Keratinocyte (primary cell): ENCODE results near the gene REX1BD. TPM values are rescaled to one million over a fixed set of nuclear protein-coding genes. Genes with fewer than 3 reads are reported as not detected.
"Not testable (repeated sequence)": the region's sequence is repeated elsewhere in the genome, so short reads cannot be mapped to it uniquely, and the experiment has no call there.

Experiments
- DNase-seq: peaks from one replicate; pipeline ENCODE4 v3.0.0-alpha.2; 2011; ENCODE audit warnings: low read depth, missing footprints, low spot score
- FAIRE-seq: peaks from 2 replicates; lab custom pipeline; 2011; peaks lifted over from hg19 to GRCh38; lab: Jason Lieb, UNC
- H2AFZ ChIP-seq: 2 replicates; pipeline ENCODE4 v1.6.0; 2012; ENCODE audit warnings: low read length, control low read depth, inconsistent platforms; ENCODE audit not compliant: control insufficient read depth
- H3K27ac ChIP-seq: 2 replicates; pipeline ENCODE4 v1.5.1; 2011; ENCODE audit warnings: low read length; ENCODE audit not compliant: control insufficient read depth, insufficient read depth
- H3K27me3 ChIP-seq: 3 replicates; pipeline ENCODE4 v1.6.0; 2011; ENCODE audit warnings: low read length; ENCODE audit not compliant: control insufficient read depth, insufficient read depth; ENCODE audit errors: extremely low read depth
- H3K36me3 ChIP-seq, 2 experiments: 2 replicates in 1 of 2; 3 replicates in 1 of 2; pipeline ENCODE4 v1.5.1; 2011; ENCODE audit warnings: low read length in 2 of 2, mild to moderate bottlenecking in 1 of 2; ENCODE audit not compliant: control insufficient read depth in 2 of 2, insufficient read depth in 2 of 2; ENCODE audit errors: extremely low read depth in 1 of 2
- H3K4me1 ChIP-seq: 3 replicates; pipeline ENCODE4 v1.5.1; 2011; ENCODE audit warnings: low read length; ENCODE audit not compliant: control insufficient read depth, insufficient read depth; ENCODE audit errors: extremely low read depth
- H3K4me2 ChIP-seq: 3 replicates; pipeline ENCODE4 v1.6.0; 2011; ENCODE audit warnings: low read depth, low read length; ENCODE audit not compliant: control insufficient read depth, insufficient read depth; ENCODE audit errors: extremely low read depth
- H3K4me3 ChIP-seq, 3 experiments: fragments of 200-600 bp in 1 of 3; sonication (generic) in 1 of 3; 2 replicates in 2 of 3; 3 replicates in 1 of 3; pipeline ENCODE4 v1.5.1; 2011 to 2016; ENCODE audit warnings: low read length in 3 of 3, mild to moderate bottlenecking in 3 of 3, control low read depth in 2 of 3, inconsistent platforms in 1 of 3, low read depth in 1 of 3, mixed read lengths in 1 of 3, mixed run types in 1 of 3, moderate library complexity in 1 of 3; ENCODE audit not compliant: control insufficient read depth in 2 of 3, insufficient read depth in 2 of 3; ENCODE audit errors: extremely low read depth in 1 of 3
- H3K79me2 ChIP-seq: 2 replicates; pipeline ENCODE4 v1.6.0; 2012; ENCODE audit warnings: low read length; ENCODE audit not compliant: control insufficient read depth, insufficient read depth
- H3K9ac ChIP-seq: 3 replicates; pipeline ENCODE4 v1.6.0; 2011; ENCODE audit warnings: low read length; ENCODE audit not compliant: control insufficient read depth, insufficient read depth; ENCODE audit errors: extremely low read depth
- H3K9me1 ChIP-seq: 3 replicates; pipeline ENCODE4 v1.6.0; 2011; ENCODE audit warnings: low read length; ENCODE audit not compliant: control insufficient read depth, insufficient read depth; ENCODE audit errors: extremely low read depth
- H3K9me3 ChIP-seq: 2 replicates; pipeline ENCODE4 v1.5.1; 2012; ENCODE audit warnings: low read depth, low read length; ENCODE audit not compliant: control insufficient read depth
- H4K20me1 ChIP-seq: 3 replicates; pipeline ENCODE4 v1.6.0; 2011; ENCODE audit warnings: low read length; ENCODE audit not compliant: control insufficient read depth, insufficient read depth; ENCODE audit errors: extremely low read depth
- EZH2 ChIP-seq: IDR thresholded peaks from one replicate; pipeline ENCODE4 v1.6.1; 2012; ENCODE audit warnings: inconsistent platforms, mild to moderate bottlenecking, low read length, moderate library complexity
- dilution Hi-C: fragments of 300-500 bp; cut with MboI; formaldehyde crosslinking; loops from one replicate; pipeline ENCODE4 v1.7.0; 2020; ENCODE audit warnings: low sequenced_read_pairs; ENCODE audit not compliant: extremely low pct_ligation_motif_present
- polyA plus RNA-seq, 5 experiments: library from polyadenylated mRNA; depleted of rRNA in 3 of 5; stranded (reverse) in 3 of 5; stranded (forward) in 1 of 5; unstranded in 1 of 5; fragments of >200 nt; gene quantifications; 1 replicate in 1 of 5; 2 replicates in 3 of 5; 3 replicates in 1 of 5; pipeline versions ENCODE4 v1.2.1 to v1.2.3, GENCODE V29; 2011 to 2012; ENCODE audit warnings: missing spikeins in 2 of 5, low read depth in 1 of 5, low replicate concordance in 1 of 5
- TF ChIP-seq, protein P1 (sequence below), 3 experiments: IDR thresholded peaks in 1 of 3; conservative IDR thresholded peaks in 1 of 3; optimal IDR thresholded peaks in 1 of 3; 2 replicates in 2 of 3; 3 replicates in 1 of 3; pipeline versions ENCODE3 to v1.5.1; 2011; ENCODE audit warnings: low read length in 3 of 3, mild to moderate bottlenecking in 3 of 3, moderate library complexity in 2 of 3, control low read depth in 1 of 3, inconsistent platforms in 1 of 3; ENCODE audit not compliant: insufficient read depth in 2 of 3; ENCODE audit errors: extremely low read depth in 1 of 3

The REX1BD gene
- polyA plus RNA-seq, 1 donor (not counting 4 experiments of a cell fraction or from before 2014, with no cell fraction given): 31.9 TPM

DNA sequence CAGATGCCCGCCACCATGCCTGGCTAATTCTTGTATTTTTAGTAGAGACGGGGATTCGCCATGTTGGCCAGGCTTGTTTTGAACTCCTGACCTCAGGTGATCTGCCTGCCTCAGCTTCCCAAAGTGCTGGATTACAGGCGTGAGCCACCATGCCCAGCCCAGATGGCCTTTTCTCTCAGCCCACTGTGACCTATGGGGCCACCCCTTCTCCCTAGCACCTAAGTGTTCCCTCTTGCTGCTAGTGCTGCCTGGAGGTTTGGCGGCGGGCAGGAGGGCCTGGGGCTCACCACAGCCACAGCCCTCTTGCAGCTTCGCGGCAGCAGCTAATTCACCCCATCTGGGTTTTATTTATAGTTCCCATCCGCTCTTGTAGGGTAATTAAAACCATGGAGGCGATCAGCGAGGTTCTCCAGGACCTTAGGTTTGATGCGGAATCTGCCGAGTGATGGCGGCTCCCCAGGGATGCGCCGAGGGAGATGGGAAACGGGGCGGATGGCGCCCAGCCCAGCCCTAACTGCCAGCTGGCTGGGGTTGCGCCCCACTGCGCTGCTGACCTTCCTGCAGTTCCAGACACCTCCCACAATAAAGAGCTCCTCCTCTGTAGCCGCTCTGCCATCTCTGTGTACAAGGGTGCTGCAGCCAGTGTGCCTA lies 3.3 kb downstream of the REX1BD start:
- Histone ChIP-seq H3K9me3 (no peaks in the 10 kb centered on the region), H3K27me3 (no peaks in the 10 kb centered on the region), H3K9me1 (no peaks in the 10 kb centered on the region), H3K27ac (no peak overlapping the region), H3K9ac (no peak overlapping the region), H2AFZ (no peak overlapping the region), H3K4me3 (no peak overlapping the region), H3K79me2 (peaks cover 9% of the 10 kb centered on the region), H3K36me3 (peaks cover 5 to 8% of the 10 kb centered on the region in 2 experiments), H3K4me2 (no peak overlapping the region), H3K4me1 (peaks cover 13% of the 10 kb centered on the region), H4K20me1 (no peaks in the 10 kb centered on the region)
- TF ChIP-seq, protein P1, sequence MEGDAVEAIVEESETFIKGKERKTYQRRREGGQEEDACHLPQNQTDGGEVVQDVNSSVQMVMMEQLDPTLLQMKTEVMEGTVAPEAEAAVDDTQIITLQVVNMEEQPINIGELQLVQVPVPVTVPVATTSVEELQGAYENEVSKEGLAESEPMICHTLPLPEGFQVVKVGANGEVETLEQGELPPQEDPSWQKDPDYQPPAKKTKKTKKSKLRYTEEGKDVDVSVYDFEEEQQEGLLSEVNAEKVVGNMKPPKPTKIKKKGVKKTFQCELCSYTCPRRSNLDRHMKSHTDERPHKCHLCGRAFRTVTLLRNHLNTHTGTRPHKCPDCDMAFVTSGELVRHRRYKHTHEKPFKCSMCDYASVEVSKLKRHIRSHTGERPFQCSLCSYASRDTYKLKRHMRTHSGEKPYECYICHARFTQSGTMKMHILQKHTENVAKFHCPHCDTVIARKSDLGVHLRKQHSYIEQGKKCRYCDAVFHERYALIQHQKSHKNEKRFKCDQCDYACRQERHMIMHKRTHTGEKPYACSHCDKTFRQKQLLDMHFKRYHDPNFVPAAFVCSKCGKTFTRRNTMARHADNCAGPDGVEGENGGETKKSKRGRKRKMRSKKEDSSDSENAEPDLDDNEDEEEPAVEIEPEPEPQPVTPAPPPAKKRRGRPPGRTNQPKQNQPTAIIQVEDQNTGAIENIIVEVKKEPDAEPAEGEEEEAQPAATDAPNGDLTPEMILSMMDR (optimal IDR thresholded peaks at IDR 0.05 in 1 of 3, IDR thresholded peaks at IDR 0.05 in 1 of 3, conservative IDR thresholded peaks at IDR 0.05 in 1 of 3; ENCODE audit: extremely low read depth in 1 of 3, insufficient read depth in 2 of 3, low read length in 3 of 3): no peak
- TF ChIP-seq EZH2: no peak
- DNase-seq (no peak), FAIRE-seq (no peak)
- dilution Hi-C loops: no loop called here

DNA sequence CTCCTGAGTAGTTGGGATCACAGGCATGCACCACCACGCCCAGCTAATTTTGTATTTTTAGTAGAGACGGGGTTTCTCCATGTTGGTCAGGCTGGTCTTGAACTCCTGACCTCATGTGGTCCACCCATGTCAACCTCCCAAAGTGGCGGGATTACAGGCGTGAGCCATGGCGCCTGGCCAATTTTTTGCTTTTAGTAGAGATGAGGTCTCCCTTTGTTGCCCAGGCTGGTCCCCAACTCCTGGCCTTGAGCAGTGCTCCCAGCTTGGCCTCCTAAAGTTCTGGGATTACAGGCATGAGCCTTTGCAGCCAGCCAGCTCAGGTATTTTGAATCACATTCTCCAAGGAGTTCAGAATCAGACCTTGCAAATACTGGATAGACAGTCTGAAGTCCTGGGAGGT lies 4.1 kb downstream of the REX1BD start:
- H3K9ac ChIP-seq, dilution Hi-C loops, H3K9me1 ChIP-seq, H3K4me2 ChIP-seq, H2AFZ ChIP-seq, H3K27me3 ChIP-seq, H3K4me3 ChIP-seq, H3K9me3 ChIP-seq, DNase-seq, H3K79me2 ChIP-seq, FAIRE-seq, H3K27ac ChIP-seq, H4K20me1 ChIP-seq, H3K36me3 ChIP-seq: not testable (repeated sequence)
- peaks cover 13% of the 10 kb centered on the region for H3K4me1 ChIP-seq
